Neural cell (in vitro differentiated cells): ENCODE results near the gene PELI2. TPM values are rescaled to one million over a fixed set of nuclear protein-coding genes. Genes with fewer than 3 reads are reported as not detected.

Experiments
- H2AFZ ChIP-seq: fragments of 200-600, 300-800 bp; sonication (generic), shearing (Covaris generic); 2 replicates; pipeline ENCODE4 v1.6.0; 2014; ENCODE audit warnings: low read depth, mild to moderate bottlenecking, antibody characterized with exemption, low read length, moderate library complexity
- H3F3A ChIP-seq: fragments of 200-600 bp; shearing (Covaris generic); 2 replicates; pipeline ENCODE4 v1.6.1; 2016; ENCODE audit warnings: mild to moderate bottlenecking, moderate library complexity, mixed read lengths, antibody characterized with exemption, low read length; ENCODE audit not compliant: insufficient read depth, poor library complexity, severe bottlenecking
- H3K27ac ChIP-seq: fragments of 200-600, 300-800 bp; sonication (generic), shearing (Covaris generic); 2 replicates; pipeline ENCODE4 v1.5.1; 2014; ENCODE audit warnings: mild to moderate bottlenecking, low read length, moderate library complexity
- H3K27me3 ChIP-seq: fragments of 300-800, 200-600 bp; sonication (generic), shearing (Covaris generic); 2 replicates; pipeline ENCODE4 v1.6.0; 2014; ENCODE audit warnings: mild to moderate bottlenecking, low read depth, low read length, moderate library complexity; ENCODE audit not compliant: insufficient read depth
- H3K36me3 ChIP-seq: fragments of 300-800, 200-600 bp; sonication (generic), shearing (Covaris generic); 2 replicates; pipeline ENCODE4 v1.5.1; 2014; ENCODE audit warnings: mild to moderate bottlenecking, antibody characterized with exemption, low read length, moderate library complexity; ENCODE audit not compliant: insufficient read depth
- H3K4me2 ChIP-seq: fragments of 300-800, 200-600 bp; sonication (generic), shearing (Covaris generic); 2 replicates; pipeline ENCODE4 v1.6.0; 2014; ENCODE audit warnings: mild to moderate bottlenecking, low read length
- H3K4me3 ChIP-seq: fragments of 300-800, 200-600 bp; sonication (generic), shearing (Covaris generic); 2 replicates; pipeline ENCODE4 v1.5.1; 2014; ENCODE audit warnings: mild to moderate bottlenecking, low read length, moderate library complexity
- H3K79me2 ChIP-seq: fragments of 200-600 bp; shearing (Covaris generic); replicated peaks from 2 replicates; pipeline ENCODE4 v1.6.0; 2014; ENCODE audit warnings: mild to moderate bottlenecking, low read length, moderate library complexity; ENCODE audit not compliant: insufficient read depth
- H3K9ac ChIP-seq: fragments of 300-800, 200-600 bp; sonication (generic), shearing (Covaris generic); 2 replicates; pipeline ENCODE4 v1.6.1; 2016; ENCODE audit warnings: mild to moderate bottlenecking, low read length, mixed read lengths
- H3K9me2 ChIP-seq: fragments of 200-600 bp; shearing (Covaris generic); 2 replicates; pipeline ENCODE4 v1.6.1; 2016; ENCODE audit warnings: mild to moderate bottlenecking, low read length, mixed read lengths; ENCODE audit not compliant: insufficient read depth
- H3K9me3 ChIP-seq: fragments of 200-600, 300-800 bp; sonication (generic), shearing (Covaris generic); 2 replicates; pipeline ENCODE4 v1.6.1; 2016; ENCODE audit warnings: mild to moderate bottlenecking, mixed run types, low read length, moderate library complexity, mixed read lengths
- H4K20me1 ChIP-seq: fragments of 200-600 bp; shearing (Covaris generic); 2 replicates; pipeline ENCODE4 v1.6.1; 2016; ENCODE audit warnings: mild to moderate bottlenecking, mixed run types; ENCODE audit not compliant: insufficient read depth
- EP300 ChIP-seq: fragments of 450-650 bp; conservative IDR thresholded peaks from 2 replicates; pipeline ENCODE4 v1.6.1; 2014; ENCODE audit warnings: antibody characterized with exemption, mild to moderate bottlenecking, moderate library complexity; ENCODE audit not compliant: poor library complexity, severe bottlenecking
- EZH2 ChIP-seq: fragments of 200-600, 300-800 bp; shearing (Covaris generic), sonication (generic); IDR thresholded peaks from 2 replicates; pipeline ENCODE4 v1.6.1; 2014; ENCODE audit warnings: antibody characterized with exemption, low read length, borderline replicate concordance, mild to moderate bottlenecking; ENCODE audit not compliant: insufficient read depth, poor library complexity, severe bottlenecking
- MXI1 ChIP-seq: fragments of 450-650 bp; conservative IDR thresholded peaks from 2 replicates; pipeline ENCODE4 v1.6.1; 2014; ENCODE audit warnings: antibody characterized with exemption, mild to moderate bottlenecking; ENCODE audit not compliant: poor library complexity, severe bottlenecking
- POLR2AphosphoS5 ChIP-seq: IDR thresholded peaks from 2 replicates; pipeline ENCODE4 v1.6.1; 2012
- RAD21 ChIP-seq: fragments of 450-650 bp; conservative IDR thresholded peaks from 2 replicates; pipeline ENCODE4 v1.6.1; 2014; ENCODE audit warnings: antibody characterized with exemption, mild to moderate bottlenecking, moderate library complexity
- SMC3 ChIP-seq: fragments of 450-650 bp; conservative IDR thresholded peaks from 2 replicates; pipeline ENCODE4 v1.6.1; 2014; ENCODE audit warnings: antibody characterized with exemption, mild to moderate bottlenecking, moderate library complexity; ENCODE audit not compliant: poor library complexity
- TAF1 ChIP-seq: IDR thresholded peaks from 2 replicates; pipeline ENCODE4 v1.6.1; 2012; ENCODE audit warnings: low read depth
- polyA plus RNA-seq: library from polyadenylated mRNA; depleted of rRNA; stranded (reverse); fragments of >200 nt; gene quantifications from 2 replicates; pipeline ENCODE4 v1.2.3, GENCODE V29; 2014
- TF ChIP-seq, protein P1 (sequence below): fragments of 450-650 bp; IDR thresholded peaks from 2 replicates; pipeline ENCODE4 v1.5.1; 2014; ENCODE audit warnings: antibody characterized with exemption, mild to moderate bottlenecking, moderate library complexity; ENCODE audit not compliant: poor library complexity, severe bottlenecking
- TF ChIP-seq, protein P2 (sequence below): IDR thresholded peaks from 2 replicates; pipeline ENCODE4 v1.6.1; 2012; ENCODE audit warnings: borderline replicate concordance

PELI2 gene
- polyA plus RNA-seq, 1 donor from 2014 or later: 5.3 TPM

DNA sequence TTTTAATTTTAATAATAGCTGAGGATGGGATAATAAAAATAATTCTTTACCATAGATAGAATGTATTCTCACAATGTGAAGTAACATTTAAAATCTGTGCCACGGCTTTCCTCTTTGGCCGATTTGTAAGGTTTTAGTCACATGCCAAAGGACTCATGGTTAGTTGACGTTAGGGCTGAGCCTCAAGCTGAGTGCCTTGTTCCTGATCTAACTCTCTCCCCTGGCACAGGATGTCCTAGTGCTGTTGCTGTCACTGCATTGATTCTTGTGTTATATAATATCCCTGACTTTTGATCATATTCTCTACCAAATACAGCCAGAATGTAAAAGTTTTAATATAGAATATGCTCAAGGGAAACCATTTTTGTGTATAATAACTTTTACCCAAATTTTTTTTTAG lies 144.3 kb downstream of the PELI2 start:
- Histone ChIP-seq H3K36me3 (no peaks in the 10 kb centered on the region), H3K27ac (no peak overlapping the region), H3K9me2 (no peaks in the 10 kb centered on the region), H3K4me2 (no peak overlapping the region), H3K27me3 (no peaks in the 10 kb centered on the region), H4K20me1 (no peaks in the 10 kb centered on the region), H3K79me2 (no peaks in the 10 kb centered on the region), H2AFZ (no peak overlapping the region), H3K9me3 (no peaks in the 10 kb centered on the region), H3K4me3 (no peak overlapping the region), H3K9ac (no peak overlapping the region), H3F3A (no peaks in the 10 kb centered on the region)
- TF ChIP-seq EP300 (no peak), POLR2AphosphoS5 (no peak), SMC3 (no peak), MXI1 (no peak), RAD21 (no peak), EZH2 (no peak), TAF1 (no peak)
- TF ChIP-seq, protein P1, sequence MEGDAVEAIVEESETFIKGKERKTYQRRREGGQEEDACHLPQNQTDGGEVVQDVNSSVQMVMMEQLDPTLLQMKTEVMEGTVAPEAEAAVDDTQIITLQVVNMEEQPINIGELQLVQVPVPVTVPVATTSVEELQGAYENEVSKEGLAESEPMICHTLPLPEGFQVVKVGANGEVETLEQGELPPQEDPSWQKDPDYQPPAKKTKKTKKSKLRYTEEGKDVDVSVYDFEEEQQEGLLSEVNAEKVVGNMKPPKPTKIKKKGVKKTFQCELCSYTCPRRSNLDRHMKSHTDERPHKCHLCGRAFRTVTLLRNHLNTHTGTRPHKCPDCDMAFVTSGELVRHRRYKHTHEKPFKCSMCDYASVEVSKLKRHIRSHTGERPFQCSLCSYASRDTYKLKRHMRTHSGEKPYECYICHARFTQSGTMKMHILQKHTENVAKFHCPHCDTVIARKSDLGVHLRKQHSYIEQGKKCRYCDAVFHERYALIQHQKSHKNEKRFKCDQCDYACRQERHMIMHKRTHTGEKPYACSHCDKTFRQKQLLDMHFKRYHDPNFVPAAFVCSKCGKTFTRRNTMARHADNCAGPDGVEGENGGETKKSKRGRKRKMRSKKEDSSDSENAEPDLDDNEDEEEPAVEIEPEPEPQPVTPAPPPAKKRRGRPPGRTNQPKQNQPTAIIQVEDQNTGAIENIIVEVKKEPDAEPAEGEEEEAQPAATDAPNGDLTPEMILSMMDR: no peak
- TF ChIP-seq, protein P2, sequence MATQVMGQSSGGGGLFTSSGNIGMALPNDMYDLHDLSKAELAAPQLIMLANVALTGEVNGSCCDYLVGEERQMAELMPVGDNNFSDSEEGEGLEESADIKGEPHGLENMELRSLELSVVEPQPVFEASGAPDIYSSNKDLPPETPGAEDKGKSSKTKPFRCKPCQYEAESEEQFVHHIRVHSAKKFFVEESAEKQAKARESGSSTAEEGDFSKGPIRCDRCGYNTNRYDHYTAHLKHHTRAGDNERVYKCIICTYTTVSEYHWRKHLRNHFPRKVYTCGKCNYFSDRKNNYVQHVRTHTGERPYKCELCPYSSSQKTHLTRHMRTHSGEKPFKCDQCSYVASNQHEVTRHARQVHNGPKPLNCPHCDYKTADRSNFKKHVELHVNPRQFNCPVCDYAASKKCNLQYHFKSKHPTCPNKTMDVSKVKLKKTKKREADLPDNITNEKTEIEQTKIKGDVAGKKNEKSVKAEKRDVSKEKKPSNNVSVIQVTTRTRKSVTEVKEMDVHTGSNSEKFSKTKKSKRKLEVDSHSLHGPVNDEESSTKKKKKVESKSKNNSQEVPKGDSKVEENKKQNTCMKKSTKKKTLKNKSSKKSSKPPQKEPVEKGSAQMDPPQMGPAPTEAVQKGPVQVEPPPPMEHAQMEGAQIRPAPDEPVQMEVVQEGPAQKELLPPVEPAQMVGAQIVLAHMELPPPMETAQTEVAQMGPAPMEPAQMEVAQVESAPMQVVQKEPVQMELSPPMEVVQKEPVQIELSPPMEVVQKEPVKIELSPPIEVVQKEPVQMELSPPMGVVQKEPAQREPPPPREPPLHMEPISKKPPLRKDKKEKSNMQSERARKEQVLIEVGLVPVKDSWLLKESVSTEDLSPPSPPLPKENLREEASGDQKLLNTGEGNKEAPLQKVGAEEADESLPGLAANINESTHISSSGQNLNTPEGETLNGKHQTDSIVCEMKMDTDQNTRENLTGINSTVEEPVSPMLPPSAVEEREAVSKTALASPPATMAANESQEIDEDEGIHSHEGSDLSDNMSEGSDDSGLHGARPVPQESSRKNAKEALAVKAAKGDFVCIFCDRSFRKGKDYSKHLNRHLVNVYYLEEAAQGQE: no peak

DNA sequence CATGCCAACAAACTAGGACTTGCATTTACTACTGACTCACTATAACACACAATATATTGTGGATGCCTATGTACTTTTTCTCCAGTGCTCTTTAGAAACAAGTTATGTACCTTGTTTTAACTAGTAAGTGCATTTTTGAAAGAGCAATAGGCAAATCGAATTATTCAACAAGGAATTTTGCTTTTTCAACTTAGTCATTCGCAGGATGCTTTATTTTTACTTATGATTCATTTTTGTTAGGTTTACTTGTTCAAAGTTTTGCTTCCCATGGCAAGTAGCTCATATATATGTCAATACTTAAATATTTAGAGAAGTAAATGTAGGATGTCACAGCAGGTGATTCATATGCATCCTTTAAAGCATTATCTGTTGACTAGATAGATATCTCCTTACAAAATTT lies 149.8 kb downstream of the PELI2 start:
- Histone ChIP-seq H4K20me1 (no peaks in the 10 kb centered on the region), H3F3A (no peaks in the 10 kb centered on the region), H3K9me2 (no peaks in the 10 kb centered on the region), H3K4me3 (no peak overlapping the region), H3K27me3 (no peaks in the 10 kb centered on the region), H3K79me2 (peaks cover under 1% of the 10 kb centered on the region), H3K4me2 (no peak overlapping the region), H3K36me3 (no peaks in the 10 kb centered on the region), H3K9ac (no peak overlapping the region), H3K27ac (no peak overlapping the region), H2AFZ (no peak overlapping the region), H3K9me3 (no peaks in the 10 kb centered on the region)
- TF ChIP-seq, protein P1: no peak
- no peak for TF ChIP-seq SMC3
- no peak for TF ChIP-seq POLR2AphosphoS5
- TF ChIP-seq EZH2: no peak
- no peak for TF ChIP-seq EP300
- TF ChIP-seq TAF1: no peak
- TF ChIP-seq, protein P2: no peak
- TF ChIP-seq RAD21: no peak
- no peak for TF ChIP-seq MXI1
